NCI-H526 (cell line): ENCODE results near the gene RAB6B.

ENCODE experiments used
- DNase-seq, 2 experiments: peaks; one replicate each; lab custom pipeline; 2025; lab: John Stamatoyannopoulos, UW

RAB6B gene

DNA sequence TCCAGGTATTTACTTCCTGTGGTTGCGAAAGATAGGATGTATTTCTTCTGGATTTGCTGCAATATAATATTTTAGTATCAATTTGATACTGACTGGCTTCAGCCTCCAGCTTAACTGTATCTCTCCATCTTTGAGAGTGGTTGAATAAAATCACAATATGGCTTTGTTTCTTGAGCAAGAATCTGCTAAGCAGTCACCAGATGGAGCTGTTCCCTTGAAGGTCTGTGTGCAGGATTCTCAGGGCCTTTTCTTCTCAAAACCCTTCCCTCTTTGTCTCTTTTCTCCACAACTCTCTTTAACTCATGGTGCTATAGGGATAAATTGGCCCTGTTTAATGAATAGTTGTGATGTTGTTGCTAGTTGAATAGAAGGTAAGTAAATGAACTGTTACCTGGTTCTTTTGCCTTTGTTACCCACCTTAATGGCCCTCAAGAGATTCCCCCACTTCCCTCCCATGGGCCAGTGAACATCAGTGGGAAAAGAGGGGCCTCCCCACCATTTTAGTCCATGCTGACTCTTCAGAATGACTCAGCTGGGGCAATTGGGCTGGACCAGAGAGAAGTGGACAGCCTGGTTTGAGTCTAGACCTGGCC is 34.8 kb upstream of the RAB6B start:
- peak; percentile 6 to 73 for DNase-seq

DNA sequence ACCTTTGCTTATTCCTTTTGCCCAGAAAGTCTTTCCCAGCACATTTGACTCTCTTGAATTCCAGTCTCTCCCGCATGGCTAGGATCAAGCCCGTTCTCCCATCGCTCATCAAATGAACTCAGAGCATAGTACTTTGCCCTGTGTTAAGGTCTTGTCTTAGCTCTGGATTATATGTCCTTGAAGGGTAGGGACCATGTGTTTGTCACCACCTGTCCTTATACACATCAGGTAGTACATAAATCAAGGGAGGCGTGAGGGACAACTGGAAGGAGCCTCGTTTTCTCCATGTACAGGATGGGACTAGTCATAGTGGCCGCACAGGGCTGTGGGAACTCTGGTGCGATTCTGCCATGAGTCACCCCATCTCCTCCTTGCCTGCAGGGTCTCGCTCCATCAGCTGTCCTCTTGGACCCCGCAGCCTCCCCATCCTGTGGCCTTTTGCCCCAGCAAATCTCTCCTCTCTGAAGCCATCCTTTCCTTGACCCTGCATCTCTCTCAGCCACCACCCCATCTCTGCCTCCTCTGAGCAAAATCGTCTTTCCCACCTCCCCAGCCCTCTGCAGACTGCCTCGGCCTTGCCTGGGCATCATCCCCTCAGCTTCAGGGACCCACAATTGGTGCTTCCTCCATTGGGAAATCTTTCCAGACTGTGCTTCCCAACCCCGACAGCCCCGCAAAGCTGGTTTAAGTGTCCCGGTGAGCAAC is 33.4 kb upstream of the RAB6B start:
- no peak for DNase-seq

DNA sequence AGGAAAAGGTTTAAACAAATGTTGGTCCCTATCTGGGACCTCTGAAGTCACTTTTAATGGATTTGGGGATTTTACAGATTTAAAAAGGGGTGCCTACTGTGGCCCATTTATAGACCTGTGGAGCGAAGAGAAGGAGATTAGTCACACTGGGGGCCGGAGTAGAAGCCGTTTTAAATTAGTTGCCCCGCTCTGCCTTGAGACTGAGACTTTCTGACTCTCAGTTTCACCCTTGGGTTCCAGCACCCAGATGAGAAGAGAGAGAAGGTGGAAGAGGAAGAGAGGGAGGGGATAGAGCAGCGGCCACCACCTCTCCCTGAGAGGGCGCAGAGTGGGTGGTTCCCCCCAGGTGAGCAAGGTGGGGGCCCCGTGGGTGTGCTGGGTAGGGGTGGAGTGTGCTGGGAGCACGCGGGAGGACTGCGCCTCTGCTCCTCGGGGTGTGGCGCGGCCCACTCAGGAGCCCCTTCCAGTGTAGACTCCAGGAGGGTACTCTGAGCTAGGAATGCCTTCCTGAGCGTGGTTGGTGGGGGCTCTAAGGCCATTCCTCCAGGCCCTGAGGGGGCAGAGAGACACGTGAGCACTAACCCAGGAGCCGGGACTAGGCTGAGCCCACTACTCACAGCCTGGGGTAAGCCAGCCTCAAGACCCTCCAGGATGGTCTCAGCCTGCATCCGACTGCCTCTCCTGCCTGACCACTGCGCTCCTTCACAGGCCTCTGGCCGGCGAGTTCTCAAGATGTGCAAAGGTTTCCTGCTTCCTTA is 32.6 kb upstream of the RAB6B start:
- no peak for DNase-seq

DNA sequence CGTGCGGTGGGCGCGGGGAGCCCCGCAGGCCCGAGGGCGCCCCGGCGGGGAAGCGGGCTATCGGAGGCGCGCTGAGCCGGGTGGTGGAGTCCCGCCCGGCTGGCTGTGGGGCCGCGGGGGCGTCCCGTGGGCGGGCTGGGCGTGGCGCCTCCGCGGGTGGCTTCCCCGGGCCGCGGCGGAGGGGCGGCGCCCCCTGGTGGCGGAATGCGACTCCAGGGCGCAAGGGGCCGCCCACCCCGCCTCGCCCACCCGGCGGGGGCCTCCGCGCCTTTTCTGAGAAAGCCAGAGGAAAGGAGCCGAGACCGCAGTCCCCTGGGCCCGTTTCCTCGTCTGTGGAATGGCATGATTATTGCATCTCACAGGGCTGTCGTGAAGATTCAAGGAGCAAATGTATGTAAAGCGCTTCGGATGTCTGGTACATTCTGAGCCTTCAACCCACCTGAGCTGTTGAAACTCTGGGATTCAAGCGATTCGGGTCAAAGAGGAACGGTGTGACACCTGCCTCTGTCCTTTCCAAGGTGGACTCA is 31.9 kb upstream of the RAB6B start:
- DNase-seq = peak in 1 of 2 experiments; percentile 63

DNA sequence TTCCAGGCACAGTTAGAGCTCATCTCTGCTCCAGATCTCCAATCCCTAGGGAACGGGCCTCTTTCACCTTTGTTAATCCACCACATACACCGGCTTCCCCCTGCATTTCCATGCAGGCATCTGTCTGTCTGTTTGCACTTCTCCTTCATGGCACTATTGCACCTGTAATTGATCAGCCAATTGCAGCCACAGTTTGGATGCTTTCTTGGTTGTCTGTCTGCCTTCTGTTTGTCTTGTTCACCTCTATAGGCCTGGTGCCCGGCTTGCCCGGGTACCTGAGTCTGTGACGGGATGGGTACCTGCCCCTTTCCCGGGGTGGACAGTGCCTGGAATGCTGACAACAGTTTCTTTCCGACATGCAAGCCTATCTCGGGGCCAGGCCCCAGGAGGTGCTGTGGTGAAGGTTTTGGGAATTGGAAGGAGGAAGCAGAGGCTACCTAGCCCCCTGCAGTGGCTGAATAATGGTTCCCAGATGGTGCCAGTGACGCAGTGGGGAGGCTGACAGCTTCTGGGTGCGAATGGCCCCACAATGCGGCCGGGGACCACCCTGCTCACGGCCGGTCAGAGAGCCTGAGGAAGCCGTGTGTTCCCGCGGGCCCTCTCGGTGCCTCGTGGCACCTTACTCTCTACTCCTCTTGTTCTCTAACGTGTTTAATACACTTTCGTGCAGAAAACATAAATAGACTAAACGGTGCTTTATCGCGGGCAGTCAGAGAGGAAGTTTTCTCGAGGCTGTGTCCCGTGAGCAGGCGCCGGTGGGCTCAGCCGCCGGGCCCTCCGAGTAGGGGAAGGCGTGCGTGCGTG is 31.3 kb upstream of the RAB6B start:
- DNase-seq = peak in 1 of 2 experiments; percentile 33

DNA sequence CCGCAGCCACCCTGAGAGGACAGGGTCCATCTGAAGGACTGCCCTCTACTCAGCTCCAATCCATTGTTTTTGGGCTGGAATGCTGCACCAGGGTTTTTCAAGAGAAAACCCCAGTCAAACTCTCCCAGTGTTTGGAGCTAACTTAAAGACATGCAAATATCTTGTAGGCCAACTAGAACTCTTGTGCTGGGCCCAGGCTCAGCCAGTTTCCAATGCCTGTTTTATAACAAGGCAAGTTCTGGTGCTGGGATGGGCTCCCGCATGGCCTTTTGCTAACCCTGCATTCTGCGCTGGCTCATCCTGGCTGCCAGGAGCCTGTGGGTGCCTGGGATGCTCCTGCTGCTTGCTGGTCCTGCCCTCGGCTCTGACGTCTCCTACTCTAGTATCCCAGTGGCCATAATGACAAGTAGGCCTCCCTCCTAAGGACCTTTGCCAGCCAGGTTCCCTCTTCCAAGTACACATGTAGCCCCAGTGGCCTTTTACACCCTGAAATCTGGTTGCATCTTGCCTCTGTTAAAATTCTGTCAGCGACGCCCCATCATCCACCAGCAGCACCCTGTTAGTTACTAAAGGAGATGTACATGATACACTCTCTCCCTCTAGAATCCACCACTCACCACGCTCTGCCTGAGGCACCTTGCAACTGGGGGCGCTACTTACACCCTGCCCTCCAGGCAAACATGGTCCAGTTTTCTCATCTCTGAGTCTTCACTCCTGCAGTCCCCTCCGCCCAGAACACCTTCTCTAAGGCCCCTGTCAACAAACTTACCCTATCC is 30.5 kb upstream of the RAB6B start:
- DNase-seq = peak in 1 of 2 experiments; percentile 15

DNA sequence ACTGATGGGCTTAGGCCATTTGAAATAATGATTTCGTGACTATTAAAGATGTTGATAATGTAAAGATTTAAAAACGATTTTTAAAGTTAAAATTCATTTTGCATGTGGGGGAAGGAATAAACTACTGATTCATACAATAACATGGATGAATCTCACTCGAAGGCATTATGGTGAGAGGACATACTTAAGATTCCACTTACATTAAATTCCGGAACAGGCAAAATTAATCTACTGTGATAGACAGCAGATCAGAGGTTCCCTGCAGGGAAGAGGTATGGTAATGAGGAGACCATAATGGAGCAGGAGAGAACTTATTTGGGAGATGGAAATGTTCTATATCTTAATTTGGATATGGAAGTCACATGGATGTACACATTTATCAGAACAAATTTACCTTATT is 28.4 kb upstream of the RAB6B start:
- DNase-seq = no peak

DNA sequence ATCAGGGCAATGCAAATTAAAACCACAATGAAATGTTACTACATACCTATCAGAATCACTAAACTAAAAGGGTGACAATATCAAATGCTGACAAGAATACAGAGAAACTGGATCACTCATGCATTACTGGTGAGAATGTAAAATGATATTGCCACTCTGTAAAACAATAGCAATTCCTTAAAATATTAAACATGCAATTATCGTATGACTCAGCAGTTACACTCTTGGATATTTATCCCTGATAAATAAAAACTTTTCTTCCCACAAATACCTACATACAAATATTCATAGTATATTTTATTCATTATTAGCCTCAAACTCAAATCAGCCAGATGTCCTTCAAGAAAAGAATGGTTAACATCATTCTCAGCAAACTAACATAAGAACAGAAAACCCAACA is 25.9 kb upstream of the RAB6B start:
- DNase-seq = no peak

DNA sequence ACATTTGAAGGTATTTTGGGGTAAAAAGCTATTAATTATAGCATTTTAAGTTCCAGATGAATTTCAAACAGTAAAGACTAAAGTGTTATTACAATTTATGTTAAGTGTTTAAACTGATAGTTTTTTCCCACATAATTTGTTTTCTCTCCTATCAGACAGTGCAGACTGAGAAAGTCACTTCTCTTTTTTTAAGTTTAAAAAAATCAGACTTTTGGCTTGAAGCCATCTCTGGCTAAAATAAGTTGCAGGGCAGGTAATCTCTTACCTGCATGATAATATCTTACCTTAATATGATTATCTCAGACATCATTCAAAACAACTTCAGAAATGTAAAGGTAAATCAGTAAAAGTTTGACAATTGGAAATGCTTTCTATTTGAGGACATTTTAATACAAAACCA is 21.5 kb upstream of the RAB6B start:
- no peak for DNase-seq

DNA sequence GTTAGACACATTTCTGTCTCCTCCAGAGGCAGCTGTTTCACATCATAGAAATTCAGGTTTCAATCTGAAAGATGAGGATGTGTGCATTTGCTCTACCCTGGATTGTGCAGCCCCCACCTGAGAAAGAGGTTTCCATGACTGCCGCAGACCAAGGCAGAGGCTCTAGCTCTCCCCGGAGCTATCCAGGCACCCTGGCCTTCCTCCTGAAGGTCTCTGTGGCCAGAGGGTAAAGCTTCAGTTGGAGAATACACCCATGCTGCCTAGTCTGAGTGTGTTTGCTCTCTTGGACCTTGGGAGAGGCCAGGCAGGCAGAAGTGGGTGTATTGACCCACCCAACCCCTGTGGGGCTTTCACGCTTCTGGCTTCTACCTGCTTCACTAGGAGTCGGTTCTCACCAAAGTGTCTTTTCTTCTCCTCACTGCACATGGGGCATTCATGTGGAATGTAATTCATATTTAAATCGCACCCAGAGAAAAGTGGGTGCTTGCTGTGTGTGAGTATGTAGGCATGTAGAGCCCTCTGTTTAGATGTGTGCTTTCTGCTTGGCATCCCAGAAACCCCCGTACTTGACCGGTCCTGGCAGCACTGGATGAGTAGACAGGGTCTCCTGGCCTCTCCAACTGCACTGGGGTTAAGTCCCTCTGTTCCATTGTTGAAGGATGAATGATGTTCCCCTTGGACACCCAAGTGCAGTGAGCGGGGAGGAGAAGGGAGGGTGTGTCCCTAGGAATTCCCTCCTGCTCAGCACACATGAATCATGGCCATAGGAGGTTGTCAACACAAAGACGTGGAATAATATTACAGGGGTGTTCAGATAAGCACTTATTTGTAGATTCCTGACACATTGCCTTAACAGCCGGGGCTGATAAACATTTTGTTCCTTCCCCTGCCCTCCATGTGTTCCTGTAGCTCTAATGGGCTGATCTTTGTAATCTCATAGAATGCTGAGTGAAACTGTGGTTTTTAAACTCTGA is 20.3 kb upstream of the RAB6B start:
- DNase-seq = no peak

DNA sequence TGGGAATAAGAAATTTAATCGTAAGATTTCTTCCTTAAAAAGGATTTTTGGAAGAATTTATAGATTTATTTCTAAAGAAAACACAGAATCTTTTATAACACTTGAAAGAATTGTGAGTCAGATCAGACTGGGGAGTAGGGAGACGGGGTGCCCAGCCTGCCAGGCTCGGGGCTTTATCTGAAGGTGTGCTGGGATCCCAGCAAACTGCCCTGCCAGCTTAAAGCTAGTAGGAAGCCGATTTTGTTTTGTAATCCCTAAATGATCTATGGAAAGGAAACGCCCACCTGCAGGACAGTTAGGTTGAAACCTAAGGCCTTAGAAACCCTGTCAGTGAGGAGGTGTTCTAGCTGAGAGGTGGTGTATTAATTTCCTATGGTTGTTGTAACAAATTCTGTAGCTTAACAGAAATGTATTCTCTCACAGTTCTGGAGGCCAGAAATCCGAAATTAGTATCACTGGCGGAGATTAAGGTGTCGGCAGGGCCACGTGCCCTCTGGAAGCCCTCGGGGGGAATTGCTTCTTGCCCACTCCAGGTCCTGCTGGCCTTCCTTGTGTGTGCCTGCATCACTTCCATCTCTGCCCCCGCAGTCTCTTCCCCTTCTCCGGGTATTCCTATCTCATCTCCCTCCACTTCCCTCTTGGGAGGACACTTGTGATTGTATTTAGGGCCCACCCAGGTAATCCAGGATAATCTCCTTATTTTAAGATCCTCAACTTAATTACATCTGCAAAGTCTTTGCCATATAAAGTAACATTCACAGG is 19.3 kb upstream of the RAB6B start:
- DNase-seq = no peak

DNA sequence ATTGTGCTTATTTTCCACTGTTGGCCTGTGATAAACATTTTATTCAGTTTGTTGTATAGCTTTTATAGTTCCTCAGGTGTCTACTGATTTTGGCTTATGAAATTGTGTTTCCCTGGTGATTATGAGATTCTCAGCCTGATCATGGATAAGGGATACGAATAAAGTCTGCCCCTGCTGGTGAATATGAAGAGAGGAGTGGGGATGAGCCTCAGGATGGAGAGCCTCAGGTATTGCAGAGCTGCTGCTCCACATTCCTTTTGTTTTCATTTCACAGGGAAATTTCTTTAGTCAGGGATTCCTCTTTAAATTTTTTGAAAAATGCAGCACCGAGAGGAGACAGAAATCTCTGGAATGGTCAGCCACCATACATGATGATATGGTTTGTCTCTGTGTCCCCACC is 14.7 kb upstream of the RAB6B start:
- DNase-seq = peak in 1 of 2 experiments; percentile 24

DNA sequence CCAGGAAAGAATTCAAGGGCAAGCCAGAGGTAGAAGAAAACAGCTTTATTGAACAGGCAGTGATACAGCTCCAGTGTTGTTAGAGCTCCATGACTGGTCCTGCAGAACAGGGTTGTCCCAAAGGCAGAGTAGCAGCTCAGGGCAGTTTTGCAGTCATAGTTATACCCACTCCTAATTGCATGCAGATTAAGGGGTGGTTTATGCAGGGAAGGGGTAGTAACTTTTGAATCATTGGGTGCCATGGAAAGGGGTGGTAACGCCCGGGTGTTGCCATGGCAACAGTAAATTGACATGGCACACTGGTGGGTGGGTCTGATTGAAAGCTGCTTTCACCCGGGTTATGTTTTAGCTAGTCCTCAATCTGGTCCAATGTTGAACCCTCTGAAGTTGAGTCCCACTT is 9.7 kb upstream of the RAB6B start:
- no peak for DNase-seq

DNA sequence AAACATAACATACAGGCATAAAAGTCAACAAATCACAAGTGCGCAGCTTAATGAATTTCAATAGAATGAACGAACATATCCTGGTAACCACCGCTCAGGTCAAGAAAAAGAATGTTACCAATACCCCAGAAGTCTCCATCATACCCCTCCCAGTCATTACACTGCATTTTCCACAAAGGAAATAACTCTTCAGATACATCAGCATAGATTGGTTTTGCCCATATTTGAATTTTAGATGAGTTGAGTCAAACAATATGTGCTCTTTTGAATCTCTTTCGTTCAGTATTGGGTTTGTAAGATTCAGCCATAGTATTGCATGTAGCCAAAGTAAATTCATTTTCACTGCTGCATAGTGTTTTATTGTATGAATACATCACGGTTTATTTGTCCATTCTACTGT is 6.2 kb upstream of the RAB6B start:
- DNase-seq = no peak

DNA sequence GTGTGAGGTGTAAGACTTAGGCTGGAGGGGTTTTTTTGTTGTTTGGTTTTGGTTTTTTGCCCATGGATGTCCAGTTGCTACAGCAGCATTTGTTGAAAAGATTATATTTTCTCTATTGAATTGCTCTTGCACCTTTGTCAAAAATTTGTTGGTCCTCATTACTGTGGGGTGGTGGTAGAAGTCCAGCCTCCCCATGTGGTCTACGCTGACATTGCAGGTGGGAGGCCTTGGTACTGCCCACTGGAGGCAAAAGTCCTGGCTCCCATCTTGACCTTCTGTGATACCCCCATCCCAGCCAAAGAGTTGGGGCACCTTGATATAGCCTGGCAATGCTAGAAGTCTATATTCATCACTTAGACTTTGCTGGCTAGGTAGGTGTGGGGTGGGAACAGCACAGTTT is 5.4 kb upstream of the RAB6B start:
- DNase-seq = no peak

DNA sequence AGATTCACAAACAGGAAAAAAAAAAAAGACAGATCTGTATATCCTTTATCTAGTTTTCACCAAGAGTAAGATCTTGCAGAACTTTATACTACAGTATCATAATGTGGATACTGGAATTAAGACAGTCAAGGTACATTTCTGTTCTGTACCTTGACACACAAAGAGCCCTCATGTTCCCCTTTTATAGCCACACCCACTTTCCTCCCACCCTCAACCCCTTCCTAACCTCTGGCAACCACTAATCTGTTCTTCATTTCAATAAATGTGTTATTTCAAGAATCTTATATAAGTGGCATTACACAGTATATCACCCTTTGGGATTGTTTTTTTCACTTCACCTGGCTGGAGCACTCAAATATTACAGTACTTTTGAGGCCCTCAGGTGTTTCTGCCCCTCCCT is 3.6 kb upstream of the RAB6B start:
- DNase-seq = no peak

DNA sequence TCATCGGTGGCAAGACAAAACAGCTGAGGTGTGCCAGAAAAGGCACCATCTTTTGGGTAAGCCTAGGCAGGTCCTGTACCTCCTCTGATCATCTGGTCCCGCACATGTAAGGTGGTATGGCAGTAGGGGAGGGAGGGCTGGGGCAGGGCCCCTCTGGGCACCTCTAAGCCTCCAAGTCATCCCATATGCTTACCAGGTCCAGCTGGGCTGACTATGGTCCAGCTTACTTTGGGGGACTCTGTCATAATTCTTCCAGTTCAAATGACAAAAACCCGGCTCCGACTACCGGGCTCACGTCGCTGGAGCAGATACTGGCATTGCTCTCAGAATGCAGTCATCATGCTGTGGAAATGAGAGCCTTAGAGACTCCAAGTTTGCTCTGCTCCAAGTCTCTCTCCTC is 1.9 kb upstream of the RAB6B start:
- DNase-seq = no peak

DNA sequence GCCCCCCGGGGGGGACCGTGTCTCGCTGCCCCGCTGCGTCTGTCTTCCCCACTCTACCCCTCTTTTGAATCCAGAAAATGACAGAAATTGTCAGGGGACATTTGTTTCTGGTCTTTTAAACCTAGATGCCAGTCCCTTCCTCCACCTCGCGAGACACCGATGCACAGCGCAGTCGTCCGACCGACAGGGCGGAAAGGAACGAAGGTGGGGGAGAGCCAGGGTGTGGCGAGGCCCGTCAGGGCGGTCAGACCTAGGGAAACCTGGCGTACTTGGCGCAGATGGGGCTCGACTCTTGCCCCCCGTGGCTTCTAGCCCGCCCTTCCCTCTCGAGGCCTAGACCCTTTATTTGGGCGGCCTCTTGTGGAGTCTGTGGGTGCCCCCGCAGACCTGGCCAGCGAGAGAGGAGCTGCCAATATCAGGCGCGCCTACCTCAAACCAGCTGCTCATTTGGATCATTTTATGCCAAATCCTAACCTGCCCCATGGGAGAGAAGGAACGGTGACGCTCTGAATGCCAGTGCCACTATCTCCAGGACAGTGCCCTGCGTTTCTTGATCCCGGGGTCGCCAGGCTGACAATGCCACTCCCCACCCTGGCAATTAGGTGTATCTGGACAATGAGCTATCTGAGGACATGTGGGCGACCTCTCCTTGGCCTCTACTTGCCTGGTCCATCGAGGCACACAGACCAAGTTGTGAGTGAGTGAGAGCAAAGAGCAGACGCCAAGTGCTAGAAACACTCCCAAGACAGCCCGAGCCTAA is 500 bp upstream of the RAB6B start:
- peak; percentile 25 to 58 for DNase-seq
